IMR-90 (cell line): ENCODE measurements around the gene CTNND2. TPM values are rescaled to one million over a fixed set of nuclear protein-coding genes. Genes with fewer than 3 reads are reported as not detected.
A peak's percentile ranks its signal among the peaks of the same experiment; 100 is the strongest.

Experiments
- ATAC-seq: fragments of 200-7000 bp; cut with Tn5 transposase; 2 replicates; pipeline ENCODE4 v1.9.1; 2020; ENCODE audit warnings: low read depth, mild to moderate bottlenecking, moderate library complexity
- BruUV-seq: library from RNA; stranded (reverse); fragments of 400-500 nt; replicated peaks from 2 replicates; lab custom pipeline; 2021; lab: Mats Ljungman, UMichigan
- CTCF ChIA-PET: fragments of 300-600 bp; formaldehyde crosslinking; extraction: SDS; loops from one replicate; lab custom pipeline; 2021; ENCODE audit warnings: antibody characterized with exemption; lab: Yijun Ruan, JAX
- POLR2A ChIA-PET: fragments of 300-600 bp; sonication (Branson Sonifier 250); formaldehyde crosslinking; loops from one replicate; lab custom pipeline; 2022; ENCODE audit warnings: antibody characterized with exemption; ENCODE audit not compliant: unreplicated experiment; lab: Charles Lee
- DNase-seq: peaks from one replicate; pipeline ENCODE4 v3.0.0; 2013
- H2AFZ ChIP-seq: replicated peaks from 2 replicates; pipeline ENCODE3; 2013; ENCODE audit warnings: low read length, mild to moderate bottlenecking; ENCODE audit not compliant: poor library complexity
- H2AK5ac ChIP-seq: 2 replicates; pipeline ENCODE4 v1.6.1; 2013; ENCODE audit warnings: low read depth, low read length, inconsistent platforms
- H2AK9ac ChIP-seq: replicated peaks from 2 replicates; pipeline ENCODE3; 2013; ENCODE audit warnings: mild to moderate bottlenecking, low read depth, low read length, moderate library complexity; ENCODE audit not compliant: poor library complexity
- H2BK120ac ChIP-seq: 2 replicates; pipeline ENCODE4 v1.6.1; 2013; ENCODE audit warnings: low read depth, low read length, inconsistent platforms
- H2BK15ac ChIP-seq: 3 replicates; pipeline ENCODE4 v1.6.1; 2013; ENCODE audit warnings: low read depth, low read length, inconsistent platforms
- H2BK20ac ChIP-seq: 2 replicates; pipeline ENCODE4 v1.6.1; 2013; ENCODE audit warnings: low read depth, mild to moderate bottlenecking, inconsistent platforms, low read length, moderate library complexity
- H2BK5ac ChIP-seq: 2 replicates; pipeline ENCODE4 v1.6.1; 2013; ENCODE audit warnings: mild to moderate bottlenecking, low read depth, low read length, inconsistent platforms; ENCODE audit not compliant: poor library complexity, severe bottlenecking
- H3K14ac ChIP-seq: replicated peaks from 2 replicates; pipeline ENCODE4 v1.6.1; 2013; ENCODE audit warnings: low read depth, low read length, inconsistent platforms
- H3K18ac ChIP-seq: 2 replicates; pipeline ENCODE4 v1.6.1; 2013; ENCODE audit warnings: low read depth, low read length, control low read depth
- H3K23ac ChIP-seq: 2 replicates; pipeline ENCODE4 v1.6.1; 2013; ENCODE audit warnings: low read depth, low read length, inconsistent platforms
- H3K27ac ChIP-seq: 2 replicates; pipeline ENCODE4 v1.5.1; 2013; ENCODE audit warnings: mild to moderate bottlenecking, control low read depth, low read length; ENCODE audit not compliant: insufficient read depth
- H3K27me3 ChIP-seq: 2 replicates; pipeline ENCODE4 v1.6.1; 2013; ENCODE audit warnings: low read length; ENCODE audit not compliant: control insufficient read depth, insufficient read depth
- H3K36me3 ChIP-seq: 2 replicates; pipeline ENCODE4 v1.6.1; 2013; ENCODE audit warnings: low read length, mixed read lengths; ENCODE audit not compliant: control insufficient read depth, insufficient read depth
- H3K4ac ChIP-seq: 2 replicates; pipeline ENCODE4 v1.6.1; 2013; ENCODE audit warnings: low read depth, low read length, inconsistent platforms
- H3K4me1 ChIP-seq: 2 replicates; pipeline ENCODE4 v1.6.1; 2013; ENCODE audit warnings: low read length, mixed read lengths; ENCODE audit not compliant: control insufficient read depth, insufficient read depth
- H3K4me2 ChIP-seq: 2 replicates; pipeline ENCODE4 v1.6.1; 2013; ENCODE audit warnings: low read depth, mild to moderate bottlenecking, control low read depth, low read length, moderate library complexity
- H3K4me3 ChIP-seq: 2 replicates; pipeline ENCODE4 v1.5.1; 2013; ENCODE audit warnings: low read depth, mild to moderate bottlenecking, control low read depth, low read length, moderate library complexity; ENCODE audit not compliant: insufficient read depth
- H3K56ac ChIP-seq: 2 replicates; pipeline ENCODE4 v1.6.1; 2013; ENCODE audit warnings: low read length, inconsistent platforms; ENCODE audit not compliant: insufficient read depth; ENCODE audit errors: extremely low read depth
- H3K79me1 ChIP-seq, 2 experiments: 2 replicates each; pipeline ENCODE4 v1.6.1; 2013; ENCODE audit warnings: low read length in 2 of 2, inconsistent platforms in 1 of 2, low read depth in 1 of 2
- H3K9ac ChIP-seq: 2 replicates; pipeline ENCODE4 v1.6.1; 2013; ENCODE audit warnings: low read depth, low read length, control low read depth
- H3K9me1 ChIP-seq: 2 replicates; pipeline ENCODE4 v1.6.1; 2013; ENCODE audit warnings: low read length, inconsistent platforms; ENCODE audit not compliant: insufficient read depth
- H3K9me3 ChIP-seq: 2 replicates; pipeline ENCODE4 v1.6.1; 2013; ENCODE audit warnings: low read length; ENCODE audit not compliant: control insufficient read depth, insufficient read depth
- H4K20me1 ChIP-seq: 2 replicates; pipeline ENCODE4 v1.6.1; 2013; ENCODE audit warnings: low read length, inconsistent platforms; ENCODE audit not compliant: insufficient read depth
- H4K5ac ChIP-seq: 2 replicates; pipeline ENCODE4 v1.6.1; 2013; ENCODE audit warnings: mild to moderate bottlenecking, low read depth, low read length, control low read depth
- H4K8ac ChIP-seq, 2 experiments: 2 replicates each; pipeline ENCODE4 v1.6.1; 2013; ENCODE audit warnings: low read depth in 2 of 2, low read length in 2 of 2, control low read depth in 1 of 2, inconsistent platforms in 1 of 2
- H4K91ac ChIP-seq: 2 replicates; pipeline ENCODE4 v1.6.1; 2013; ENCODE audit warnings: low read depth, low read length, inconsistent platforms; ENCODE audit not compliant: insufficient read depth
- BHLHE40 ChIP-seq: fragments of 150-350 bp; IDR thresholded peaks from 2 replicates; pipeline ENCODE4 v1.6.1; 2016; ENCODE audit warnings: mild to moderate bottlenecking, low read depth, low read length
- CEBPB ChIP-seq: IDR thresholded peaks from 2 replicates; pipeline ENCODE4 v1.6.1; 2012; ENCODE audit warnings: low read depth, low read length, improper control_type of control experiment
- CHD1 ChIP-seq: IDR thresholded peaks from 2 replicates; pipeline ENCODE4 v1.6.1; 2012; ENCODE audit warnings: low read depth, low read length, improper control_type of control experiment
- CTCF ChIP-seq: conservative IDR thresholded peaks from 2 replicates; pipeline ENCODE4 v1.5.1; 2012; ENCODE audit warnings: mild to moderate bottlenecking, low read depth, low read length, improper control_type of control experiment
- ELK1 ChIP-seq: fragments of 150-350 bp; IDR thresholded peaks from 2 replicates; pipeline ENCODE4 v1.6.1; 2016; ENCODE audit warnings: low read depth, mild to moderate bottlenecking, low read length, moderate library complexity, borderline replicate concordance
- FOS ChIP-seq: fragments of 150-350 bp; IDR thresholded peaks from 2 replicates; pipeline ENCODE4 v1.6.1; 2016; ENCODE audit warnings: low read depth, low read length
- MAFK ChIP-seq: IDR thresholded peaks from 2 replicates; pipeline ENCODE4 v1.6.1; 2012; ENCODE audit warnings: low read depth, low read length, improper control_type of control experiment
- MAZ ChIP-seq: IDR thresholded peaks from 2 replicates; pipeline ENCODE4 v1.6.1; 2012; ENCODE audit warnings: low read depth, mild to moderate bottlenecking, low read length, improper control_type of control experiment, moderate library complexity, borderline replicate concordance
- MXI1 ChIP-seq: IDR thresholded peaks from 2 replicates; pipeline ENCODE4 v1.6.1; 2012; ENCODE audit warnings: low read depth, mild to moderate bottlenecking, low read length, moderate library complexity, borderline replicate concordance
- NFE2L2 ChIP-seq: fragments of 150-350 bp; IDR thresholded peaks from 2 replicates; pipeline ENCODE4 v1.6.1; 2016; ENCODE audit warnings: low read depth, mild to moderate bottlenecking, low read length
- POLR2A ChIP-seq: IDR thresholded peaks from 2 replicates; pipeline ENCODE4 v1.6.1; 2012; ENCODE audit warnings: mild to moderate bottlenecking, low read depth, low read length
- RAD21 ChIP-seq: IDR thresholded peaks from 2 replicates; pipeline ENCODE4 v1.6.1; 2012; ENCODE audit warnings: low read length, improper control_type of control experiment
- RCOR1 ChIP-seq: IDR thresholded peaks from 2 replicates; pipeline ENCODE4 v1.6.1; 2012; ENCODE audit warnings: mild to moderate bottlenecking, low read length, improper control_type of control experiment; ENCODE audit not compliant: insufficient replicate concordance
- RFX5 ChIP-seq: IDR thresholded peaks from 2 replicates; pipeline ENCODE4 v1.8.0; 2012; ENCODE audit warnings: low read depth, mild to moderate bottlenecking, low read length, moderate library complexity
- SMC3 ChIP-seq: fragments of 150-350 bp; IDR thresholded peaks from 2 replicates; pipeline ENCODE4 v1.6.1; 2016; ENCODE audit warnings: low read depth, mild to moderate bottlenecking, antibody characterized with exemption, low read length, moderate library complexity
- USF2 ChIP-seq: fragments of 150-350 bp; IDR thresholded peaks from 2 replicates; pipeline ENCODE4 v1.6.1; 2017; ENCODE audit warnings: mild to moderate bottlenecking, antibody characterized with exemption, low read length, low read depth
- WGBS, 2 experiments: methylation state at CpG; one replicate each; pipeline versions ENCODE4 v1.1.5 to v1.1.7; 2013; ENCODE audit warnings: missing lambda C conversion rate in 2 of 2; ENCODE audit not compliant: insufficient read length in 1 of 2; ENCODE audit errors: extremely low coverage in 2 of 2; 5-methylcytosine and 5-hydroxymethylcytosine counted together
- dilution Hi-C: fragments of 300-500 bp; cut with HindIII; formaldehyde crosslinking; loops from one replicate; pipeline ENCODE4 v1.14.3; 2018; ENCODE audit warnings: low sequenced_read_pairs; ENCODE audit not compliant: unreplicated experiment
- in situ Hi-C: fragments of 300-500 bp; cut with MboI; formaldehyde crosslinking; loops from 3 replicates; pipeline ENCODE4 v1.14.3; 2019; ENCODE audit warnings: low sequenced_read_pairs, inconsistent platforms, mixed read lengths
- intact Hi-C: fragments of 100-400 bp; cut with micrococcal nuclease; formaldehyde crosslinking; loops from 2 replicates; pipeline ENCODE4 v1.10.0; 2022
- polyA plus RNA-seq, 3 experiments: library from polyadenylated mRNA; depleted of rRNA; stranded (reverse); fragments of >200 nt; gene quantifications; 2 replicates each; pipeline ENCODE4 v1.2.3, GENCODE V29; 2012; ENCODE audit warnings: low replicate concordance in 1 of 3
- total RNA-seq: library from RNA; depleted of rRNA; stranded (reverse); fragments of >200 nt; gene quantifications from 2 replicates; pipeline ENCODE4 v1.2.3, GENCODE V29; 2012

Gene CTNND2
- total and polyA plus RNA-seq, 2 of the 4 experiments (the other 2 are of a cell fraction): not detected

GRCh38 chr5:11305245-11305644, 599.0 kb downstream of the CTNND2 start:
- H3K36me3 ChIP-seq: no peaks in the 10 kb centered on the region
- no peaks in the 10 kb centered on the region for H3K27me3 ChIP-seq
- H3K4me2 ChIP-seq: no peak overlapping the region
- no peak overlapping the region for H3K23ac ChIP-seq
- H3K4me1 ChIP-seq: no peaks in the 10 kb centered on the region
- H3K79me1 ChIP-seq: no peaks in the 10 kb centered on the region
- no peak overlapping the region for H3K4ac ChIP-seq
- H4K8ac ChIP-seq: no peak overlapping the region
- H4K91ac ChIP-seq: no peak overlapping the region
- TF ChIP-seq MAZ: no peak
- TF ChIP-seq MXI1: no peak
- TF ChIP-seq RAD21: no peak
- TF ChIP-seq POLR2A: no peak
- TF ChIP-seq BHLHE40: no peak
- TF ChIP-seq NFE2L2: no peak
- no peak for TF ChIP-seq CTCF
- no peak for TF ChIP-seq ELK1
- no peak for TF ChIP-seq CEBPB
- TF ChIP-seq RFX5: no peak
- no peak for TF ChIP-seq CHD1
- no peak for TF ChIP-seq RCOR1
- TF ChIP-seq FOS: no peak
- no peak for TF ChIP-seq MAFK
- no peak for TF ChIP-seq SMC3
- no peak for TF ChIP-seq USF2
- H3K18ac ChIP-seq: no peak overlapping the region
- no peak overlapping the region for H3K4me3 ChIP-seq
- H2BK5ac ChIP-seq: no peak overlapping the region
- dilution Hi-C loops: no loop called here
- intact Hi-C loops: no loop called here
- H4K5ac ChIP-seq: no peak overlapping the region
- in situ Hi-C loops: no loop called here
- no peak overlapping the region for H3K27ac ChIP-seq
- H3K9me1 ChIP-seq: no peaks in the 10 kb centered on the region
- POLR2A ChIA-PET: no interaction called here
- H3K9me3 ChIP-seq: no peaks in the 10 kb centered on the region
- BruUV-seq: no TSS peak
- no peak overlapping the region for H3K56ac ChIP-seq
- H2AK9ac ChIP-seq: no peak overlapping the region
- H2AFZ ChIP-seq: peak overlapping the region; percentile 21
- H4K20me1 ChIP-seq: no peaks in the 10 kb centered on the region
- no peak overlapping the region for H2BK15ac ChIP-seq
- H2BK120ac ChIP-seq: no peak overlapping the region
- CTCF ChIA-PET: no interaction called here
- H2AK5ac ChIP-seq: no peak overlapping the region
- H3K14ac ChIP-seq: no peak overlapping the region
- no peak overlapping the region for H3K9ac ChIP-seq
- ATAC-seq (no peak), DNase-seq (no peak)
- no CpG with 5 or more reads among the region's 3 CpGs for WGBS, 2 experiments
- no peak overlapping the region for H2BK20ac ChIP-seq
